Keratinocyte (primary cell): ENCODE results near the gene DNMT3A. TPM values are rescaled to one million over a fixed set of nuclear protein-coding genes. Genes with fewer than 3 reads are reported as not detected.

Experiments
- DNase-seq: peaks from one replicate; pipeline ENCODE4 v3.0.0-alpha.2; 2011; ENCODE audit warnings: low read depth, missing footprints, low spot score
- FAIRE-seq: peaks from 2 replicates; lab custom pipeline; 2011; peaks lifted over from hg19 to GRCh38; lab: Jason Lieb, UNC
- H2AFZ ChIP-seq: 2 replicates; pipeline ENCODE4 v1.6.0; 2012; ENCODE audit warnings: low read length, control low read depth, inconsistent platforms; ENCODE audit not compliant: control insufficient read depth
- H3K27ac ChIP-seq: 2 replicates; pipeline ENCODE4 v1.5.1; 2011; ENCODE audit warnings: low read length; ENCODE audit not compliant: control insufficient read depth, insufficient read depth
- H3K27me3 ChIP-seq: 3 replicates; pipeline ENCODE4 v1.6.0; 2011; ENCODE audit warnings: low read length; ENCODE audit not compliant: control insufficient read depth, insufficient read depth; ENCODE audit errors: extremely low read depth
- H3K36me3 ChIP-seq, 2 experiments: 2 replicates in 1 of 2; 3 replicates in 1 of 2; pipeline ENCODE4 v1.5.1; 2011; ENCODE audit warnings: low read length in 2 of 2, mild to moderate bottlenecking in 1 of 2; ENCODE audit not compliant: control insufficient read depth in 2 of 2, insufficient read depth in 2 of 2; ENCODE audit errors: extremely low read depth in 1 of 2
- H3K4me1 ChIP-seq: 3 replicates; pipeline ENCODE4 v1.5.1; 2011; ENCODE audit warnings: low read length; ENCODE audit not compliant: control insufficient read depth, insufficient read depth; ENCODE audit errors: extremely low read depth
- H3K4me2 ChIP-seq: 3 replicates; pipeline ENCODE4 v1.6.0; 2011; ENCODE audit warnings: low read depth, low read length; ENCODE audit not compliant: control insufficient read depth, insufficient read depth; ENCODE audit errors: extremely low read depth
- H3K4me3 ChIP-seq, 3 experiments: fragments of 200-600 bp in 1 of 3; sonication (generic) in 1 of 3; 2 replicates in 2 of 3; 3 replicates in 1 of 3; pipeline ENCODE4 v1.5.1; 2011 to 2016; ENCODE audit warnings: low read length in 3 of 3, mild to moderate bottlenecking in 3 of 3, control low read depth in 2 of 3, inconsistent platforms in 1 of 3, low read depth in 1 of 3, mixed read lengths in 1 of 3, mixed run types in 1 of 3, moderate library complexity in 1 of 3; ENCODE audit not compliant: control insufficient read depth in 2 of 3, insufficient read depth in 2 of 3; ENCODE audit errors: extremely low read depth in 1 of 3
- H3K79me2 ChIP-seq: 2 replicates; pipeline ENCODE4 v1.6.0; 2012; ENCODE audit warnings: low read length; ENCODE audit not compliant: control insufficient read depth, insufficient read depth
- H3K9ac ChIP-seq: 3 replicates; pipeline ENCODE4 v1.6.0; 2011; ENCODE audit warnings: low read length; ENCODE audit not compliant: control insufficient read depth, insufficient read depth; ENCODE audit errors: extremely low read depth
- H3K9me1 ChIP-seq: 3 replicates; pipeline ENCODE4 v1.6.0; 2011; ENCODE audit warnings: low read length; ENCODE audit not compliant: control insufficient read depth, insufficient read depth; ENCODE audit errors: extremely low read depth
- H3K9me3 ChIP-seq: 2 replicates; pipeline ENCODE4 v1.5.1; 2012; ENCODE audit warnings: low read depth, low read length; ENCODE audit not compliant: control insufficient read depth
- H4K20me1 ChIP-seq: 3 replicates; pipeline ENCODE4 v1.6.0; 2011; ENCODE audit warnings: low read length; ENCODE audit not compliant: control insufficient read depth, insufficient read depth; ENCODE audit errors: extremely low read depth
- EZH2 ChIP-seq: IDR thresholded peaks from one replicate; pipeline ENCODE4 v1.6.1; 2012; ENCODE audit warnings: inconsistent platforms, mild to moderate bottlenecking, low read length, moderate library complexity
- dilution Hi-C: fragments of 300-500 bp; cut with MboI; formaldehyde crosslinking; loops from one replicate; pipeline ENCODE4 v1.7.0; 2020; ENCODE audit warnings: low sequenced_read_pairs; ENCODE audit not compliant: extremely low pct_ligation_motif_present
- polyA plus RNA-seq, 5 experiments: library from polyadenylated mRNA; depleted of rRNA in 3 of 5; stranded (reverse) in 3 of 5; stranded (forward) in 1 of 5; unstranded in 1 of 5; fragments of >200 nt; gene quantifications; 1 replicate in 1 of 5; 2 replicates in 3 of 5; 3 replicates in 1 of 5; pipeline versions ENCODE4 v1.2.1 to v1.2.3, GENCODE V29; 2011 to 2012; ENCODE audit warnings: missing spikeins in 2 of 5, low read depth in 1 of 5, low replicate concordance in 1 of 5
- TF ChIP-seq, protein P1 (sequence below), 3 experiments: IDR thresholded peaks in 1 of 3; conservative IDR thresholded peaks in 1 of 3; optimal IDR thresholded peaks in 1 of 3; 2 replicates in 2 of 3; 3 replicates in 1 of 3; pipeline versions ENCODE3 to v1.5.1; 2011; ENCODE audit warnings: low read length in 3 of 3, mild to moderate bottlenecking in 3 of 3, moderate library complexity in 2 of 3, control low read depth in 1 of 3, inconsistent platforms in 1 of 3; ENCODE audit not compliant: insufficient read depth in 2 of 3; ENCODE audit errors: extremely low read depth in 1 of 3

Gene DNMT3A
- polyA plus RNA-seq, 1 donor (not counting 4 experiments of a cell fraction or from before 2014, with no cell fraction given): 1.5 TPM

DNA sequence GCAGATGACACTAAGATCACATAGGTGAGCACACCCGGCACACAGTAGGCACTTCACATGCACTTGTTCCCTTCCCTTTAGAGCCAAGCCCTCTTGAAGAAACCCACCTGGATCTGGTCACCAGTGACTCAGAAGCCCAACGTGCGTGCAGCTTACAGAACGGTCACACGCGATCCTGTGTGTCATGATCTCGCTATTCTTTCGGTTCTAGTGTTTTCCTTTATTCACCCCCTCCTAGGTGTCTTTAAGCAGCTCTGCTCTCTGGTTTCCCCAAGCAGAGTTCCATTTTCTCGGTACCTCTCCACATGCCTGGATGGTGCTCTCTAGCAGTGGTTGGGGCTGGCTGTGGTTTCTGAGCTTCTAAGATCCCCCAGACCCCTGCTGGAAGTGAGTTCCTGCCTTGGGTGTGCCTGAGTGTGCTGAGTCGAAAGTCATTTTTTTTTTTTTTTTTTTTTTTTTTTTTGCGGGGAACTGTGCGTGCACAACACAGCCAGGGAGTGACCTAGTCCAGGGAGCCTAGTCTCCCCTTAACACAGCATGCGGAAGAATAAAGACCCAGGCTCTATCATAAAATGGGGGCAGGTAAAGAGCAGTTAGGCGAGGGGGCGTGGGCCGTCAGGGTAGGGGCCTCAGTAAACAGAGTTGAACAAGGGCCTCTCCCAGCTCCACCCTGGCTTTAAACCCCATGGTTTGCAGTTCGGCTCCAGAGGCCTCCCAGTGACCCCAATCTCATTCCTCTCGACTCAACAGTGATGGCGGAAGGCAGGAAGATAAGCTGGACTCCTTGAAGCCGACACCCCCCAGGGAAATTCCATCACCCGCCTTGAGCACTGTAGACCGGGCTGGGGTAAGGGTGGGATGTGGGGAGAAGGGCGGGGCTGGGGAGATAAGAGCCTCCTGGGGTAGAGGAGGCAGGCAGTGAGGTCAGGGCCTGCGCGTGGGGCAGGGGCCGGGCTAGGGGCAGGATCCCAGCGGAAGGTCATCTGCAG, 29.8 kb upstream of the DNMT3A start:
- no peaks in the 10 kb centered on the region for H3K9me3 ChIP-seq
- H3K36me3 ChIP-seq: no peaks in the 10 kb centered on the region
- DNase-seq: no peak
- H3K4me1 ChIP-seq: peaks cover 19% of the 10 kb centered on the region
- dilution Hi-C loops: no loop called here
- no peak overlapping the region for H2AFZ ChIP-seq
- no peaks in the 10 kb centered on the region for H3K27me3 ChIP-seq
- TF ChIP-seq EZH2: no peak
- TF ChIP-seq, protein P1, sequence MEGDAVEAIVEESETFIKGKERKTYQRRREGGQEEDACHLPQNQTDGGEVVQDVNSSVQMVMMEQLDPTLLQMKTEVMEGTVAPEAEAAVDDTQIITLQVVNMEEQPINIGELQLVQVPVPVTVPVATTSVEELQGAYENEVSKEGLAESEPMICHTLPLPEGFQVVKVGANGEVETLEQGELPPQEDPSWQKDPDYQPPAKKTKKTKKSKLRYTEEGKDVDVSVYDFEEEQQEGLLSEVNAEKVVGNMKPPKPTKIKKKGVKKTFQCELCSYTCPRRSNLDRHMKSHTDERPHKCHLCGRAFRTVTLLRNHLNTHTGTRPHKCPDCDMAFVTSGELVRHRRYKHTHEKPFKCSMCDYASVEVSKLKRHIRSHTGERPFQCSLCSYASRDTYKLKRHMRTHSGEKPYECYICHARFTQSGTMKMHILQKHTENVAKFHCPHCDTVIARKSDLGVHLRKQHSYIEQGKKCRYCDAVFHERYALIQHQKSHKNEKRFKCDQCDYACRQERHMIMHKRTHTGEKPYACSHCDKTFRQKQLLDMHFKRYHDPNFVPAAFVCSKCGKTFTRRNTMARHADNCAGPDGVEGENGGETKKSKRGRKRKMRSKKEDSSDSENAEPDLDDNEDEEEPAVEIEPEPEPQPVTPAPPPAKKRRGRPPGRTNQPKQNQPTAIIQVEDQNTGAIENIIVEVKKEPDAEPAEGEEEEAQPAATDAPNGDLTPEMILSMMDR (optimal IDR thresholded peaks at IDR 0.05 in 1 of 3, IDR thresholded peaks at IDR 0.05 in 1 of 3, conservative IDR thresholded peaks at IDR 0.05 in 1 of 3; ENCODE audit: extremely low read depth in 1 of 3, insufficient read depth in 2 of 3, low read length in 3 of 3): no peak
- H3K9ac ChIP-seq: no peak overlapping the region
- no peak overlapping the region for H3K27ac ChIP-seq
- no peaks in the 10 kb centered on the region for H3K9me1 ChIP-seq
- H3K79me2 ChIP-seq: no peaks in the 10 kb centered on the region
- H3K4me3 ChIP-seq: no peak overlapping the region
- H4K20me1 ChIP-seq: no peaks in the 10 kb centered on the region
- H3K4me2 ChIP-seq: no peak overlapping the region
- FAIRE-seq: no peak

DNA sequence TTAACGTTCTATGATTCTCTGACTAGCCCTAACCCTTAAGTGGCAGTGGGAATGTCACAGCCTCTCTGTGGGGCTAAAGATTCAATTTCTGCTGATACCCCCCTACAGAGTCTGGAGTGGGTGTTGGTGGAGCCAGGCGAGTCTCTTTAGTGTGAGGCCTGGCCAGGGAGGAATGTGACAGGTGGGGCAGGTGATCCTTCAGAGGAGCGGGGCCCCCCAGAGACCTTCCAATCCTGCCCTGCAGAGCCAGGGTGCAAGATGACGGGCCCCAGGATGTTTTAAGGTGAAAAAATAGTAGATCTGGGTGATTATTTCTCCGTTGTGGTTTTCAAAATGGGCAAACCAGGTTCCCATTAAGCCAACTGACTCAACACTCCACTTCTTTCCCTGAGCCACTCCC, 28.2 kb upstream of the DNMT3A start:
- Histone ChIP-seq H3K4me3 (no peak overlapping the region), H3K27ac (no peak overlapping the region), H3K36me3 (no peaks in the 10 kb centered on the region), H3K79me2 (no peaks in the 10 kb centered on the region), H3K9me1 (no peaks in the 10 kb centered on the region), H3K4me1 (peaks cover 21% of the 10 kb centered on the region), H3K9ac (no peak overlapping the region), H3K9me3 (no peaks in the 10 kb centered on the region), H3K27me3 (no peaks in the 10 kb centered on the region), H4K20me1 (no peaks in the 10 kb centered on the region), H3K4me2 (no peak overlapping the region), H2AFZ (no peak overlapping the region)
- no peak for FAIRE-seq
- dilution Hi-C loops: no loop called here
- DNase-seq: no peak
- TF ChIP-seq, protein P1 (optimal IDR thresholded peaks at IDR 0.05 in 1 of 3, IDR thresholded peaks at IDR 0.05 in 1 of 3, conservative IDR thresholded peaks at IDR 0.05 in 1 of 3; ENCODE audit: extremely low read depth in 1 of 3, insufficient read depth in 2 of 3, low read length in 3 of 3): no peak
- no peak for TF ChIP-seq EZH2
